HUES64 (cell line): ENCODE measurements around the gene PGS1.

Experiments used
- H3K27ac ChIP-seq: 2 replicates; pipeline ENCODE4 v1.7.0; 2013; ENCODE audit warnings: low read depth, low read length, inconsistent platforms
- H3K27me3 ChIP-seq: 2 replicates; pipeline ENCODE4 v1.6.1; 2013; ENCODE audit warnings: mild to moderate bottlenecking, low read length; ENCODE audit not compliant: insufficient read depth
- H3K36me3 ChIP-seq: 2 replicates; pipeline ENCODE4 v1.6.1; 2013; ENCODE audit warnings: mild to moderate bottlenecking, low read length; ENCODE audit not compliant: insufficient read depth
- H3K4me1 ChIP-seq: 2 replicates; pipeline ENCODE4 v1.6.1; 2013; ENCODE audit warnings: mild to moderate bottlenecking, low read length, moderate library complexity; ENCODE audit not compliant: insufficient read depth
- H3K4me3 ChIP-seq: 2 replicates; pipeline ENCODE4 v1.5.1; 2013; ENCODE audit warnings: mild to moderate bottlenecking, low read length, moderate library complexity
- H3K9ac ChIP-seq: 2 replicates; pipeline ENCODE4 v1.6.1; 2013; ENCODE audit warnings: mild to moderate bottlenecking, low read depth, low read length
- H3K9me3 ChIP-seq: 2 replicates; pipeline ENCODE4 v1.6.1; 2013; ENCODE audit warnings: low read depth, low read length; ENCODE audit not compliant: insufficient read depth
- WGBS: fragments of 150-250, 120-280 bp; methylation state at CpG from one replicate; pipeline ENCODE4 v1.1.7; 2013; ENCODE audit warnings: missing lambda C conversion rate; 5-methylcytosine and 5-hydroxymethylcytosine counted together

The PGS1 gene

DNA sequence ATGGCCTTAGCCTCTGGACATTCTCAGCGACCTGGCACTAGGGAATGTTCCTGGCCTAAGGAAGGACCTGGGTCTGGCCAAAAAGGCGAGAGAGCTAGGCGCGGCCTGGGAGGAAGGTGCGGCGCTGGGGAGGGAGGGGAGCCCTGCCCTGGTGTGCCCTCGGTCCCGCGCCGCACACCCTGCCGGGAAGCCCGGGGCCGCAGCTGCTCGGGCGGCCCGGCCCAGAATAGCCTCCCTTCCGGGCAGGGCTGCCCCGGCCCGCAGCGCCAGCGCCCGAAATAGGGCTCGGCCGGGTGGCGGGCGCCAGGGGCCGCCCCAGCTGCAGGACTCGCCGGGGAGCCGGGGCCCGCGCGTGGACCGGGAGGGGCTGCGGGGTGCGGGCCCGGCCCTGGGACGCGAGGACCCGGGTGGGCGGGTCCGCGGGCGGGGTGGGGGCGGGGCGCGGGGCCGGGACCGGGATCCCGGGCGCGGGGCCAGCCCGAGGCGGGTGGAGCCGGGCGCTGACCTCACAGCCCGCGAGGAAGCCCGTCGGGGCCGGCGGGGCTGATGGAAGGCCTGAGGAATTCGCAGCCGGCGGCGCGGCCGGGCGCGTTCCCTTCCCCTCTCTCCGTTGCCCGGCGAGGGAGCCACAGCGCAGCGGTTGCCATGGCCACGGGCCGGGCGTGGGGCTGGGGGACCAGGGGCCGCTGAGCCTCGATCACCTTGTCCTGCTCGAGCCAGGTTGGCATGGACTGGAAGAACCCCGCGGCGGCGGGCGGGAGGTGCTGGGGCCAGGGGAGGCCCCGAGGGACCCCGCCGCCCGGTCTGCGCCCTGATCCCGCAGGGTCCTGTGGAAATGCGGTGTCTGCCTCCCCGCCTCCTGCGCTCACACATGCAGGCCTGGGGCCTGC is 36.6 kb upstream of the PGS1 start:
- Histone ChIP-seq H3K27ac (no peak overlapping the region), H3K4me3 (peak overlapping the region; percentile 46), H3K36me3 (no peaks in the 10 kb centered on the region), H3K9ac (peak overlapping the region; percentile 7; the same call in 1 of the 2 replicates), H3K27me3 (peaks cover 28% of the 10 kb centered on the region), H3K9me3 (no peaks in the 10 kb centered on the region), H3K4me1 (peaks cover 18% of the 10 kb centered on the region)
- 5% methylated on average over 95 of the region's 95 CpGs for WGBS

- Histone ChIP-seq H3K27me3 (peaks cover 28% of the 10 kb centered on the region), H3K9ac (no peak overlapping the region; the same call in 1 of the 2 replicates), H3K27ac (no peak overlapping the region), H3K9me3 (no peaks in the 10 kb centered on the region), H3K4me3 (peak overlapping the region; percentile 46), H3K4me1 (peaks cover 18% of the 10 kb centered on the region), H3K36me3 (no peaks in the 10 kb centered on the region)
- WGBS: 24% methylated on average over 26 of the region's 26 CpGs
These were observed 35.8 kb upstream of the PGS1 start for GRCh38 chr17:78342449-78343186.

DNA sequence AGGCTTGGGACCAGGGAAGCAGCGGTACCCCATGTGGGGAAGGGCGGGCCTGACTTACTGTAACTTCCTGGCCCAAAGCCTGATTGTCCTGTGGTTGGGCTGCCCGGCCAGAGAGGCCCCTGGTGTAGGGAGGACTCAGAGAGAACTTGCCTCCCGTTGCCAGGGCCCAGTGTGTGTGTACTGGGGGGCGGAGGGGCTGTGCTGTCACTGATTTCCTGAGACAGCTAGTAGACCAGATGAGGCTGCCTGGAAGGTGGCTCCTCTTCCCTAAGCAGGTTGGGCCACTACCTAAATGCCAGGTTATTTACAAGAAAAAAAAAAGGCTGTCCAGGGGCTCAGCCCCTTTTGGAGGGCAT is 35.3 kb upstream of the PGS1 start:
- Histone ChIP-seq H3K36me3 (no peaks in the 10 kb centered on the region), H3K9me3 (no peaks in the 10 kb centered on the region), H3K4me1 (peaks cover 18% of the 10 kb centered on the region), H3K9ac (no peak overlapping the region), H3K27me3 (peaks cover 28% of the 10 kb centered on the region), H3K27ac (no peak overlapping the region), H3K4me3 (no peak overlapping the region)
- 16% methylated on average over 5 of the region's 5 CpGs for WGBS

GRCh38 chr17:78343543-78344201 is 34.8 kb upstream of the PGS1 start:
- Histone ChIP-seq H3K27me3 (peaks cover 30% of the 10 kb centered on the region), H3K27ac (no peak overlapping the region), H3K9me3 (no peaks in the 10 kb centered on the region), H3K9ac (no peak overlapping the region), H3K4me3 (no peak overlapping the region), H3K4me1 (peaks cover 18% of the 10 kb centered on the region), H3K36me3 (no peaks in the 10 kb centered on the region)
- WGBS: 83% methylated on average over 19 of the region's 19 CpGs

- Histone ChIP-seq H3K9ac (no peak overlapping the region), H3K4me1 (peaks cover 18% of the 10 kb centered on the region), H3K4me3 (no peak overlapping the region), H3K27me3 (peaks cover 32% of the 10 kb centered on the region), H3K36me3 (no peaks in the 10 kb centered on the region), H3K9me3 (no peaks in the 10 kb centered on the region), H3K27ac (no peak overlapping the region)
- WGBS: 90% methylated on average over 10 of the region's 10 CpGs
These were observed 33.8 kb upstream of the PGS1 start for GRCh38 chr17:78344666-78345065.

DNA sequence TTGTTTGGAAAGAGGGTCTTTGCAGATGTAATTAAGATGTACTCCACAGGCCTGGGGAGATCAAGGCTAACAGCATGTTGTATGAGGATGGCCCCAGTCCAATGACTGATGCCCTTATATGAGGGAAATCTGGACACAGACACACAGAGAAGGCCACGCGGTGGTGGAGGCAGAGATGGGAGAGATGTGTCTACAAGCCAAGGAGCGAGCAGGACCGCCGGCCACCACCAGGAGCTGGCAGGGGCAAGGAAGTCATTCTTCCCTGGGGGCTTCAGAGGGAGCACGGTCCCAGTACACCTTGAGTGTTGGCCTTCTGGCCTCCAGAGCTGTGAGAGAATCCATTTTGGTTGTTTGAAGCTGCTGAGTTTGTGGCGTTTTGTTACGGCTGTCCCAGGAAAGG is 33.3 kb upstream of the PGS1 start:
- Histone ChIP-seq H3K36me3 (no peaks in the 10 kb centered on the region), H3K4me3 (no peak overlapping the region), H3K9ac (no peak overlapping the region), H3K27me3 (peaks cover 33% of the 10 kb centered on the region), H3K9me3 (no peaks in the 10 kb centered on the region), H3K27ac (no peak overlapping the region), H3K4me1 (peaks cover 18% of the 10 kb centered on the region)
- WGBS: 95% methylated on average over 8 of the region's 8 CpGs

DNA sequence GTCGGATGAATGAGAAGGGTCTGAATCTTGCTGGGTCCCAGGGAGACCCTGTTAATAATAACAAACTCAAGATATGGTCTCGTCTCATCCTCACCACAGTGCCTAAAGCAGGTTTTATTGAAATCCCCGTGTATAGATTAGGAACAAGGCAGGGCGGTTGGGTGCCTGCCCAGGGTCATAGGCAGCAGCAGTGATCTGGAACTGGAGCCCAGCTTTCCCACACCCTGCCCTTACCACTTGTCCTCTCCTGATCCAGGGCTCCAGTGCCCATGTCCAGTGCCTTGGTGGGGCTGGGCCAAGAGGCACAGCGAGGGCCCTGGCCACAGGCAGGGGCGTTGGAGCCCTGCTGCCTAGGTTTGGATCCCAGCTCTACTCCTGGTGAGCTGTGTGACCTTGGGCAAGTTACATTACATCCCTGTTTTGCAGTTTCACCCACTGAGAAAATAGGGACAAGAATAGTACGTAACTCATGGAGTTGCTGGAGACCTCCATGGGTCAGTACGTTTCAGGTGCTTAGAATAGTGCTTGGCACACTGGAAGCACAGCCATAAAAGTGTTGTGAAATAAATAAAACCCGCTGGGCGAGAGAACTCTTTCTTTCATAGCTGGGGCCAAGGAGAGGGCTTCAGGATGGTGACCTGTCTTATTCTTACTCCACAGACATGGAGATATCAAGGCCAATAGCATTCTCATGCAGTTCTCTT is 32.5 kb upstream of the PGS1 start:
- Histone ChIP-seq H3K4me1 (peaks cover 18% of the 10 kb centered on the region), H3K36me3 (no peaks in the 10 kb centered on the region), H3K4me3 (no peak overlapping the region), H3K9me3 (no peaks in the 10 kb centered on the region), H3K27me3 (peaks cover 27% of the 10 kb centered on the region), H3K27ac (no peak overlapping the region), H3K9ac (no peak overlapping the region)
- 94% methylated on average over 10 of the region's 10 CpGs for WGBS

- Histone ChIP-seq H3K9ac (no peak overlapping the region), H3K27me3 (peaks cover 20% of the 10 kb centered on the region), H3K4me3 (no peak overlapping the region), H3K4me1 (peaks cover 25% of the 10 kb centered on the region), H3K9me3 (no peaks in the 10 kb centered on the region), H3K36me3 (no peaks in the 10 kb centered on the region), H3K27ac (no peak overlapping the region)
- WGBS: 90% methylated on average over 13 of the region's 13 CpGs
These were observed 31.7 kb upstream of the PGS1 start for GRCh38 chr17:78346605-78347250.

DNA sequence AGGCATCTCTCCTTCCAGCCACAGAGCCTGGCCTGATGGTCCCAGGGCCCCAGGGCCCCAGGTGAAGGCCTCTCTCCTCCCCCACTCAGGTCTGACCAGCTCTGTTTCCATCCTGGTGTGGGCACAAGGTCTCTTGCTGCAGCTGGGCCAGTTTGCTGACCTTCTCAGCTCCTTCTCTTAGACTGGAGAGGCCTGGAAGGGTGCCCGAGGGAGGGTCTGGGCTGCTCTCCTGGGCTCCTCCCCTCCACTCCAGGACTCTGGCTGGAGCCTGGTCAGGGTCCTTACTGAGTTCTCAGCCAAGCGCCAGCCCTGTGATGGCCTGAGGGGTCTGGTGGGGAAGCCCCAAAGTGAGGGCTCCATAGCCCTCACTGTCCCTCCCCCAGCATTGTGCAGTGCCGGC is 31.0 kb upstream of the PGS1 start:
- 91% methylated on average over 3 of the region's 3 CpGs for WGBS
- H3K9me3 ChIP-seq: no peaks in the 10 kb centered on the region
- H3K27ac ChIP-seq: no peak overlapping the region
- H3K9ac ChIP-seq: no peak overlapping the region
- H3K4me1 ChIP-seq: peaks cover 29% of the 10 kb centered on the region
- H3K27me3 ChIP-seq: peaks cover 15% of the 10 kb centered on the region
- no peak overlapping the region for H3K4me3 ChIP-seq
- H3K36me3 ChIP-seq: no peaks in the 10 kb centered on the region

DNA sequence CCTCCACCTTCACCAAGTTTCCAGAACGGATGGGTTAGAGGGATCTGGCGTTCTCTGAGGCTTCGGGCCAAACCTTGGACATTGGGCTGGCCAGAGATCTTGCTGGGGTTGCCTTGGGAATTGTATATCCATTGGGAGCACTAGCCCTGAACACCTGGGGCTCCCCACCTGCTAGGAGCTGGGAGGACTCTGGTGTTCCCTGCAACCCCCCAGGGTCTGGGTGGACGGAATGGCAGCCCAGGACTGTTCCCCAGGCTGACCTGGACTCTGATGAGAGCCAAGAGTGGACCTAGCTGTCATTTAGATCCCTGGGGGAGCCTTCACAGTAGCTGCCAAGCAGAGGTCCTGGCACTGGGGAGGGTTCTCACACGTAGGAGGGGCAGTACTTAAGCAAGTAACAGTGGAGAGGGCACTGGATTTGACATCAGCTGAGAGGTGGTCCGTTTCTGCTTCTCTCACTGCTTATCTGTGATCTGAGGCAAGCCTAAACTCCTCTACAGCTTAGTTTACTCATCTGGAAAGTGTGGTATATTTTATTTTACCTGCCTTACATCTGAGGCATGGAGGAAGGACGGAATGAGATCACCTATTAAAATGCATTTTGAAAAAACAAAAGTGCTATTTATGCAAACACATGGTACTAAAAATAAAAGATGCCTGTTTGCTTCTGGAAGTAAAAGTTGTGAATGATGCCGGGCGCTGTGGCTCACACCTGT is 30.2 kb upstream of the PGS1 start:
- WGBS: 82% methylated on average over 9 of the region's 9 CpGs
- Histone ChIP-seq H3K9ac (no peak overlapping the region), H3K27ac (no peak overlapping the region)

More for the DNA sequence above, 30.2 kb upstream of the PGS1 start:
- H3K4me3 ChIP-seq: no peak overlapping the region
- H3K27me3 ChIP-seq: peaks cover 10% of the 10 kb centered on the region
- H3K4me1 ChIP-seq: peaks cover 23% of the 10 kb centered on the region
- H3K36me3 ChIP-seq: no peaks in the 10 kb centered on the region
- H3K9me3 ChIP-seq: no peaks in the 10 kb centered on the region
